ENCODE measurements around the gene YRDC. TPM values are rescaled to one million over a fixed set of nuclear protein-coding genes. Genes with fewer than 3 reads are reported as not detected.
"Not testable (repeated sequence)": the region's sequence is repeated elsewhere in the genome, so short reads cannot be mapped to it uniquely, and the experiment has no call there.

YRDC gene
- total RNA-seq, 2 experiments from 2014 or later: 70.4 to 75.3 TPM

DNA sequence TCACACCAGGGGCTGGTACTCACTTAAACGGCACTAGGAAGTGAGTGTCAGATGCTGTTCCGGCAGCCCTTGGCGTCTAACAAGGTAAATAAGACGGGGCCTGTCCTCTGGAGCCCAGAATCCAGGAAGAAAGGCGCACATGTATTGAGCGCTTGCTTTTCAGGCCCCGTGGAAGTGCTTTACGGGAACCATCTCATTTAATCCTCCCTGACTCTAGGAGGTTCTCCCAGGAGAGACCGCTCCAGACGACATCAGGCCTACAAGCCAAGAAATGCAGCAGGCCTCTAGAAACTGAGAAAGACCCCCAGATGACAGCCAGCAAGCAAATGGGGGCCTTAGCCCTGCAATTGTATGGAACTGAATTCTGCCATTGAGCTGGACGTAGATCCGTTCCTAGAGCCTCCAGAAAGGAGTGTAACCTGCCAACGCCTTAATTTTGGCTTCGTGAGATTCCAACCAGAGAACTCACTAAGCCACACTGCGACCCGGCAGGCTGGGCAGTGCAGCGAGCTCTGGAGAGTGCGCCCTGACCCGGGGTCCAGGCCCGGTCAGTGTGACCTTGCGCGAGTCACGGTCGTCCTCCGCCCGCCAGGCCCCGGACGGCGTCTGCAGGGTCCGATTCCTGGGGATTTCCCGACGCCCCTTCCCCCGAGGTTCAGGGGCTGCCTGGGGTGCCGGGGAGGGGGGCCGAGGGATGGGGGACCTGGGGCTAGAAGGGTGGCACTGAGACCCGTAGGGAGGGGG, 14.9 kb downstream of the YRDC start:
- CTCF ChIA-PET: no interaction called here
- POLR2A ChIA-PET: no interaction called here

DNA sequence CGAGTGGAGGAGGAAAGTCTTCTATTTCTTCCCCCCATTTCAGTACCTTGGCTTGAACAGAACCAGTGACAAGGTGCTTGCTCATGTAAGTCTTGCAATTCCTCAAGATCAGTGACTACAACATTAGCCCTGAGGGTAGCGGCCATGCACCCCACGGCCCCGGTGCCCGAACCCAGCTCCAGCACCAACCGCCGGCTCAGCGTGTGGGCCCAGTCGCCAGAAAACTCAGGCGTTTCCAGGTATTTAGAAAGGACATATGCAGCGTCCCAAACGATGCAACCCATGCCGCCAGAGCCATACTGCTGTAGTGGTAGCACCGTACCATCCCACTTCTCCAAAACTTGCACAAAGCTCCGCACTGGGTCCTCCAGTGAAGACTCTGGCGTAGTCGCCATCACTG, 25.5 kb downstream of the YRDC start:
- CTCF ChIA-PET: no interaction called here
- POLR2A ChIA-PET: no interaction called here

DNA sequence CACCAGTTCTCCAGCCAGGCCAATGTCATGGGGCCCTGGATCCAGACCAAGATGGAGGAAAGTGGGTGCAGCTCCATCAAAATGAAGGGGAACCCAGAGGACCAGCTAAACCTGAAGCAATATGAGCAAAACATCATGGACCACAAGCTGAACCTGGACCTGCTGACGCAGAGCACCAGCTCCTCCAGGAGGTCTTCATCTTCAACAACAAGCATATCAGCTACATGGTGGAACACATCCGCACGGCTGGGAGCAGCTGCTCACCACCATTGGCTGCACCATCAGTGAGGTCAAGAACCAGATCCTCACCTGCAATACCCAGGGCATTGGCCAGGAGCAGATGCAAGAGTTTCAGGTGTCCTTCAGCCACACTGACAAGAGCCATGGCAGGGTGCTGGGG, 29.4 kb downstream of the YRDC start:
- ChIA-PET CTCF (interaction anchor here (0.6 kb wide), 1 partner anchor 160 kb away, joined by 3 read pairs; no protein-coding TSS in a partner anchor), POLR2A (no interaction called here)

DNA sequence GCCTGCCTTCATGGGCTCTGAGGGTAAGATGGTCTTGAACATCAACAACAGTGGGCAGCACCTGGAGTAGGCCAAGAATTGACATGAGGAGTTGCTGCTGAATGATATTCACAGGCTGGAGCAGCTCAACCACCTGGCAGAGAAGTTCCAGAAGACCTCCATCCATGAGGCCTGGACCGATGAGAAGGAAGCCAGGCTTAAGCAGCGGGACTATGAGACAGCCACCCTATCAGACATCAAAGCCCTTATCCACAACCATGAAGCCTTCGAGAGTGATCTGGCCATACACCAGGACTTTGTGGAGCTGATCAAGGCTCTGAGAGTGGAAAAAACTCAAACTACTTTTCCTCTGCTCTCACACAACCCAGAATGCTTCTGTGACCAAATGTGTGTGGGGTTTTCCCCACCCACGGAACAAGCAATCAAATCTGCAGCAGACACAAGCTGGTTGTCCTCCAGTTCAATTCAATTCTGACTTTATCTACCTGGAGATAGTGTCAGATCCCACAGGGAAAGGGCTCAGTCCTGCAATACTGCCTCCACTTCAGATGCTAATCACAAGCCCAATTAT, 31.0 kb downstream of the YRDC start:
- ChIA-PET CTCF (no interaction called here), POLR2A (no interaction called here)

DNA sequence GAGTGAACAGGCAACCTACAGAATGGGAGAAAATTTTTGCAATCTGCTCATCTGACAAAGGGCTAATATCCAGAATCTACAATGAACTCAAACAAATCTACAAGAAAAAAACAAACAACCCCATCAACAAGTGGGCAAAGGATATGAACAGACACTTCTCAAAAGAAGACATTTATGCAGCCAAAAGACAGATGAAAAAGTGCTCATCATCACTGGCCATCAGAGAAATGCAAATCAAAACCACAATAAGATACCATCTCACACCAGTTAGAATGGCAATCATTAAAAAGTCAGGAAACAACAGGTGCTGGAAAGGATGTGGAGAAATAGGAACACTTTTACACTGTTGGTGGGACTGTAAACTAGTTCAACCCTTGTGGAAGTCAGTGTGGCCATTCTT, 36.6 kb downstream of the YRDC start:
- CTCF ChIA-PET, POLR2A ChIA-PET: not testable (repeated sequence)

DNA sequence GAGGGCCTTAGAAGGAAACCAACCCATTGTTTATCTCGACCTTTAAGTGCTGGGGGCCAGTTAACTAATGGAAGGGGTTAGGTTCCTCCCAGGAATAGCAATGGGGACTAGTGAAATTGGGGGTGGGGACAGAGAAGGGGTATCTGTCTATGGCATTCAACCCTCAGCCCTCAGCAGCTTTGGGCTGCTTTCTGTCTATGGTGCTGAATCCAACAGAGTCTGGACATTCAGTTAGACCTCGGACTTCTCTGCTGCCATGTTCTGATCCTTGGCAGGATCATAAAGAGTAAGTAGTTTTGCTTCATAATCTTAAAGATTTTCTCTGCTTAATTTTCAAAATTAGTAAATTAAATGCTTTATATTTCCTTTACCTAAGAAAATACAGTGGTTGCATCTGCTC, 40.5 kb downstream of the YRDC start:
- ChIA-PET POLR2A (no interaction called here), CTCF (no interaction called here)

DNA sequence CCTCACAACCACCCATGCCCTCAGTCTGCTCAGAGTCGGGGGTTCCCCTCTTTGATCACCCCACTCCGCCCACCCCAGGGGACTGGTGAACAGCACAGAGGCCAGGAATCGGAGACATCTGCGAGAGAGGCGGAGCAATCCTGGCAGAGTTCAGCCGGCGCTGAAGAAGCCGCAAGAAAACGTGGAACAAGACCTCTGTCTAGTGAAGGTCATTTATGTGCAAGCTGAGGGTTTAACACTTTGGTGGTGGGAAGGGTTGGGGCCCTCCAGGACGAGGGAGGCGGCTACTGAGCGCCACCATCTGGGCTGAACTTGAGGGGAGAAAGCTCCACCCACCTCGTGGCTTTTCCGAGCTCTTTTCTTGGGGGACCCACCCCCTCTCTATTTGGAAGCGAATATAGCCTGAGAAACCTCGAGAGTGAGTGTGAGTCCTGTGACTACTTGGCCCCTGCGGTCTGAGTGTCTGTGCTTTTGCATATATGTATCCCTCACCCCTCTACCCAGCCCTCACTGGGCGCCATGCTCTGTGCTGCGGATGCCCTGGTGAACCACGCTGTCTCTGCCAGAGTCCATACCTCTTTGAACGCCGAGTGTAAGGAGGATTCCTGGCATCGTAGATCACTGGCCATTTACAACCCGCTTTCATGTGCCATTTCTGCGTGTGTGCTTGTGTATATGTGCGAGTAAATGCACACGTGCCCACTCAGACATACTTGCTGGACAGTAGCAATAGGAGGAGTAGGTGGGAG, 41.9 kb downstream of the YRDC start:
- CTCF ChIA-PET: no interaction called here

DNA sequence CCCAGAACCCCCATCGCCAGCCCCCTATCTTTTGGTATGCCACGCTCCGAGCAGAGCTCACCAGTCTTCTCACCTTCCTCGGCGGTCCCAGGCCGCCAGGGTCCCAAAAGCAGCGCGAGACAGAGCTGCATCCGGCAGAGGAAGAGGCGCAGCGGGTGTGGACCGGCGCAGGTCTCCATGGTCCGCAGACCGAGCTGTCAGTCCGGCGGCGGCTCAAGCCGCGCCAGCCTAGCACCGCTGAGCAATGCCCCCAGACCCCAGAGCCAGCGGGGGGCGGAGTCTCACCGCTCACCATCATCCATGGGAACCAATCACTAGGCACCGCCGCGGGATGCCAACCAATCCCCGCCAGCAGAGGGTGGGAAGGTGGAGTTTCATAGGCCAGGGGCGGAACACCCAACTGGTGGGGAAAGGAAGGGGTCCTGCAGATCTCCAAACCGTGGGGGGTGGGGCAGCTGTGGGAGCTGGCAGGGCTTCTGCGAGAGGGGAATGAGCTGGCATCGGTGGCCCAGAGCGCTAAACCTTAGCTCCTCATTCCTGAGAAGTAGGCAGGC, 43.0 kb downstream of the YRDC start, which contains the start of gene EPHA10:
TSS of gene EPHA10 (minus strand) at position 233 of the 554 bp plus-strand sequence. CDS start at position 179, 54 bp downstream.
- ChIA-PET POLR2A (interaction anchor here (1.2 kb wide), 1 partner anchor 72 kb away, joined by 3 read pairs; no protein-coding TSS in a partner anchor), CTCF (interaction anchor here (1.5 kb wide), 1 partner anchor 83 kb away, joined by 4 read pairs; no protein-coding TSS in a partner anchor)

More for the DNA sequence above, 41.9 kb downstream of the YRDC start:
- POLR2A ChIA-PET: interaction anchor here (0.5 to 1.2 kb wide), 3 partner anchors 19 to 73 kb away, joined by 3 to 6 read pairs (median 5); no protein-coding TSS in a partner anchor

DNA sequence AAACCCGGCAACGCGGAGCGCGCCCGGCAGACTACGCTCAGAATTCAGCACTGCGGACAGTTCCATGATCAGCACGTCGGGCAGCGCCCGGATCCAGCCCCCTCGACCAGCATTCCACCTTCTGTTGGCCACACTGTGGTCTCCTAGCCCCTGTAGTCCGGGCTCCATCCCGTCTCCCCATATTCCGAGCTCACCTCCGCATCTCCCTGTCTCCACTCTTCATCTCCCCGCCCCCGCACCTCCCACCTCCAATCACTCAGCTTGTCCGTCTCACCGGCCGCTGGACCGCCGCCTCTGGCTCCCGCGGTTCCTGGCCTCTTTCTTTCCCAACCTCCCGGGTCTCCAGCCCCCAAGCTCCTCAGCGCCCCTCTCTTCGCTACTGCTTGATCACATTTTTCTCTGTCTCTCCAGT, 43.6 kb downstream of the YRDC start:
- ChIA-PET CTCF (interaction anchor here (1.0 to 1.5 kb wide), 2 partner anchors 83 to 250 kb away, joined by 3 to 4 read pairs; partner anchors contain the start of gene MEAF6), POLR2A (no interaction called here)

DNA sequence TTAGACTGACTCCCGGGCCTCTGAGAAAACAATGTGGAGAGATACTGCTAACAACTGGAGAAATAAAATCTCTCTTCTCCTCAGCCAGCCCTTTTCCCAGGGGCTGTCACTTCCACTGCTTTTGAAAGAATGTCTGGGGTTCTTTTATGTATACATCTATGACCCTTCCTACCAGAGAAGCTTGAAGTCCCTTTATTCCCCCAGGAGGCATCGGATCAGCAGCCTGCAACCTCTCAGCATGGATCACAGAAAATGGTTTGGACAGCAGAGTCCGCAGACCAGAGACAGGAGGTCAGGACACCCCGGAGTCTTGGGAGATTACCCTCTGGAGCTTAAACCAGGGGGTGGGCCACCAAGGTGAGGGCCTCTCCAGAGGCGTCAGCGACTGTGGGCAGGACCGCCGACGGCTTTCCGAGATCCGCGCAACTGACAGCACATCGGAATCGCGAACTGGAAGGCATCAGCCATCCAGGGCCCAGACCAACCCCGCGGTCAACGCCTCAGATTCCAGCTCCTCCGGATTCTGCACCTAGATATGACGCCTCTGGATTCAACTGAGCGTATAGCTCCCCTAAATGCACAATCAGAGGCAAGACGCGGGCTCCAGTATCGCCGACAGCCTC, 44.1 kb downstream of the YRDC start:
- CTCF ChIA-PET: interaction anchor here (1.0 to 1.5 kb wide), 2 partner anchors 82 to 250 kb away, joined by 3 to 4 read pairs; partner anchors contain the start of gene MEAF6
- POLR2A ChIA-PET: no interaction called here

DNA sequence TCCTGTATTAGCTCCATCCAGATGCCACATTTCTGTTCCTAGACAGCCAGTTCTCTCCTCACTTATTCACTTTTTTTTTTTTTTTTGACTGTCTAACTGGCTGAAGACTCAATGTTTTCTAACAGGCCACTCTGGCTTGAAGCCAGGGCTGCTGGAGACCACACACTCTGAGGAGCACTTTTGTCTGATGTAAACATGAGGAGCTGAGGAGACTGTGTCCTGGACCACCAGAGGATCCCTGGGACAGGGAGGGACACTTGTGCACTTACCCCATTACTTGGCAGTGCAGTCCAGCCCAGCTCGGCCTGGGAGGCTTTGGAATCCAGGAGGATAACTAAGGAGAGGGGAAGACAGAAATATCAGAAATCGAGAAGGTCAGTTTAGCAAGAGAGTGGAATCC, 45.5 kb downstream of the YRDC start:
- ChIA-PET CTCF (no interaction called here), POLR2A (no interaction called here)

DNA sequence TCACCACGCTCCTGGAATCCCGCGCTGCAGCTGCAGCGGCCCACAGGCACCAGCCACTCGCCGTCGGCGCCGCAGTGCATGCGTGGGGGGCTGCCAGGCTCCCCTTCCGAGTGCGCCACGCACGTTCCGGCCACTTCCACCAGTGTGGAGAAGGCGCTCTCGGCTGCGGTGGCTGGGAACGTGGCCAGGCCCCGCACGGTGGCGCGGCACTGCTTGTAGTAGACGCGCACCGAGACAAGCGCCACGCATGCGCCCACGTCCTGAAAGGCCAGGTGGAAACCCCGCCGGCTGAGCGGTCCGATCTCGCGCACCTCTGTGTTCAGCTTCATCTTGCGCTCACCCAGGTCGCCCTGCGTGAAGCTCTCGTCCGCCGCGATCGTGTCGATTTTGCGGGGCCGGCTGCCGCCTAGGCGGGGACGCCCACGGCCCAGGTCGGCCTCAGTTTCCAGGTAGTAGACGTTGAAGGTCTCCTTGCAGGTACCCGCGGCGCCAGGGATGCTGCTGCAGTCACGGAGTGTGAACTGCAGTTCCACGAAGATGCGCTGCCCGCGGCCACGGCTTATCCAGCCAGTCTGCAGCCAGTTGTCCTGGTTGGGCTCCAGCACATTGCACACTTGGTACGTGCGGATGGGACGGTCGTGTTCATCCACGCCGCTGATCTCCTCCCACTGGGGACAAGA, 46.5 kb downstream of the YRDC start:
- POLR2A ChIA-PET: no interaction called here
- CTCF ChIA-PET: no interaction called here

DNA sequence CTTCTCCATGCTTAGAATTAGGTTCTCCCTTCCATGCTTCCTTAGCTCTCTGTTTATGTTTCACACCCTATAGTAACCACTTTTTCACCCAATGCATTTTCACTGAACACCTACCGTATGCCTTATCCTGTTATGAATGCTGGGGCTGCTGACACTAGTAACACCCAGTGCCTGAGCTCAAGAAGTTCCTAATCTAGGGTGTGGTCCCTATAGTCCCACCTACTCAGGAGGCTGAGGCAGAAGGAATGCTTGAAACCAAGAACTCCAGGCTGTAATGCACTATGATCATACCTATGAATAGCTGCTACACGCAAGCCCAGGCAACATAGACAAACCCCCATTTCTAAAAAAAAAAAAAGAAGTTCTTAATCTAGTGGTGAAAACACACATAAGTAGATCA, 48.6 kb downstream of the YRDC start:
- CTCF ChIA-PET: no interaction called here
- POLR2A ChIA-PET: no interaction called here

DNA sequence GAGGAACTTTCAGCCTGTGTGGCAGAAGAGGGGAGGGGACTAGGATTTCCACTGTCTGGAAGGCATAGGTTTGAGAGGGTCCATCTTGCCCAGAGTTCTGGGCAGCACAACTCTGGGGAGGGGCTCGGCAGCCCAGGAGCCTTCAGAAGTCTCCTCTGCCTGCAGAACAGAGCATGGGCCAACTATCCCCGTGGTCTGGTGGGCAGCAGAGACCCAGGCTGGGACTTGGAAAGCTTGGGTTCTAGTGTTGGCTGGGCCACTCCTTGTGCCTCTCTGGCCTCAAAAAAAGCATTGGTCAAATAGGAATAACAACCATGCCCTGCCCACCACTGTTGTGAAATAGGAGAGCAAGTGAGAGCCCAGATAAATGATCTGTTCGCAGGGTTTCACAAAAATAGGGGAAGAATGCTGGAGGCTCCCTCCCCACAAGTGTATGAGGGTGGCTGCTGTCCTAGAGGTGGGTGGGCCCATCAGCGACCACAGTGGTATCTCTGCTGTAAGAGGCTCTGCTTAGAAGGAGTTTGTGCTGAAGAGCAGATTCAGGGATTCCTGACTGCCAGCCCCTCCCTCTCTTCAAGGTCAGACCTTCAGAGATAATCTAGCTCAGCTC, 52.0 kb downstream of the YRDC start:
- POLR2A ChIA-PET: interaction anchor here (1.0 kb wide), 2 partner anchors 66 to 104 kb away, joined by 3 read pairs; partner anchors contain the start of gene MTF1
- CTCF ChIA-PET: interaction anchor here (1.8 kb wide), 1 partner anchor 103 kb away, joined by 6 read pairs; the partner anchor contains the start of gene MTF1

DNA sequence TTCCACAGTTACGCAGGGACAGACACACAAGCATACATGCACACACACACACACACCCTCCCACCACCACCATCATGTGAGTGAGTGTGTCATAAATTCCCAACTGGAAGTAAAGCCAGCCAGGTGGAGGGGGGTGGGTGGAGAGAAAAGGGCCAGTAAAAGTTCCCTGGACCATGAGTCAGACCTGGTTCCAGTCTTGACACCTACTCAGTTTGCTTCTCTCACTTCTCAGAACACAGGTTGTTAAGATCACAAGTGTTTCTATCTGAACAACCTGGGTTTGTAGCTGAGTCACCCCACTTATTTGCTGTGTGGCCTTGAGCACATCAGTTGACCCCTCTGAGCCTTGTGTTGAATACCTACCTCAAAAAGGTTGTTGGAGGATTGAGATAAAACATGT, 52.7 kb downstream of the YRDC start:
- ChIA-PET CTCF (interaction anchor here (1.8 kb wide), 1 partner anchor 104 kb away, joined by 6 read pairs; the partner anchor contains the start of gene MTF1), POLR2A (interaction anchor here (1.0 kb wide), 2 partner anchors 65 to 104 kb away, joined by 3 read pairs; partner anchors contain the start of gene MTF1)

DNA sequence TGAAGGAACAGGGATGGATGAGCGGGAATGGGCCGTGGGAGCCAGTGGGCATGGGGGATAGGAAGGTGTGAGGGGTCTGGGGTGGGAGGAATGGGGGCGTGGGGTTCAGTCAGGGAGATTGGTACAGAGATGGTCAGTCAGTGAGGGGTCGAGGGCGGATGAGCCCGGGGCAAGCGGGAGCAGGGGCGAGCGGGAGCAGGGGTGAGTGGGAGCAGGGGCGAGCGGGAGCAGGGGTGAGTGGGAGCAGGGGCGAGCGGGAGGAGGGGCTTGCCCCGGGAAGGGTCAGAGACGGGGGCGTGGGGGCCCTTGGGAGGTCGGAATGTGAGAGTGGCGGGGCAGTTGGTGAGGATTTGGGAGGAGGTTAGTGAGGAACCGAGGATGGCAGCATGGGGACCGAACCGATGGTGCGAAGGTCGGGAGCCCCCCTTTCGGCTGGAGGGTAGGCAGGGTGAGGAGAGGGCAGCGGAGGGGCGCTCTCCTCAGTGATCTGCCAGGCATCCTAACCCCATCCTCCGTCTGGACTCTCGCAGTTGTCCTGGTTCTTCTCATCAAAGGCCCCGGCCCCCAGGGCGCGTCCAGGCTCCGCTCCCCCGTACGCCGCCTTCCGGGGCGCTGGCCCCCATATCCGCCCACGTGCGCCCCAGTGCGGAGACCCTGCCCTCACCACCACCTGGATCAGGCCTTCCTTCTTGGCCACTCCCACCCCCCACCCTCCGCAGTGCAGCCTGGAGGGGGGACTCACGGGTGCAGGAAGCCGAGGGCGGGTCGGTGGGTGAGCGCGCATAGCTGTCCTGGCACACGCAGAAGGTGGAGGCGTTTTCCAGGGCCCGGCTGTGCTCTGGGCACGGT, 54.3 kb downstream of the YRDC start:
- ChIA-PET CTCF (no interaction called here), POLR2A (no interaction called here)

All from activated CD8-positive, alpha-beta memory T cell treated with anti-CD3 and anti-CD28 coated beads for 36 hours (primary cell).